Liver (tissue), 9 donors: ENCODE measurements around the gene RDM1. TPM values are rescaled to one million over a fixed set of nuclear protein-coding genes. Genes with fewer than 3 reads are reported as not detected.

Source experiments
- DNase-seq: peaks from one replicate; pipeline ENCODE4 v3.0.0-alpha.2; 2017; ENCODE audit warnings: low spot score
- H3K27ac ChIP-seq, 2 donors: one replicate each; pipeline ENCODE4 v1.7.0; 2013; ENCODE audit warnings: inconsistent platforms in 2 of 2, low read length in 2 of 2, control low read depth in 1 of 2, low read depth in 1 of 2, mild to moderate bottlenecking in 1 of 2
- H3K27me3 ChIP-seq, 4 donors: one replicate each; pipeline versions ENCODE4 v1.6.1 to v1.7.0; 2013; ENCODE audit warnings: low read length in 3 of 4, inconsistent platforms in 1 of 4, mild to moderate bottlenecking in 1 of 4, moderate library complexity in 1 of 4; ENCODE audit not compliant: control insufficient read depth in 4 of 4, insufficient read depth in 4 of 4
- H3K36me3 ChIP-seq, 4 donors: one replicate each; pipeline versions ENCODE4 v1.6.1 to v1.7.0; 2013; ENCODE audit warnings: low read length in 3 of 4, mild to moderate bottlenecking in 3 of 4, low read depth in 1 of 4, moderate library complexity in 1 of 4; ENCODE audit not compliant: control insufficient read depth in 4 of 4, insufficient read depth in 3 of 4
- H3K4me1 ChIP-seq, 4 donors: one replicate each; pipeline versions ENCODE4 v1.6.1 to v1.7.0; 2013; ENCODE audit warnings: low read length in 3 of 4, mild to moderate bottlenecking in 3 of 4, moderate library complexity in 1 of 4; ENCODE audit not compliant: control insufficient read depth in 4 of 4, insufficient read depth in 4 of 4
- H3K4me3 ChIP-seq, 3 donors: one replicate each; pipeline versions ENCODE4 v1.6.1 to v1.7.0; 2013; ENCODE audit warnings: low read length in 3 of 3, control low read depth in 1 of 3, low read depth in 1 of 3, mild to moderate bottlenecking in 1 of 3
- H3K9ac ChIP-seq, 2 donors: one replicate each; pipeline ENCODE4 v1.7.0; 2013; ENCODE audit warnings: low read length in 2 of 2, mild to moderate bottlenecking in 2 of 2, moderate library complexity in 2 of 2, control low read depth in 1 of 2, low read depth in 1 of 2
- H3K9me3 ChIP-seq, 4 donors: one replicate each; pipeline versions ENCODE4 v1.6.1 to v1.7.0; 2013; ENCODE audit warnings: low read length in 3 of 4; ENCODE audit not compliant: control insufficient read depth in 4 of 4
- CTCF ChIP-seq: fragments of 150-350 bp; IDR thresholded peaks from 2 replicates; pipeline ENCODE4 v1.5.1; 2017; ENCODE audit warnings: improper control_type of control experiment, low read depth, low read length; ENCODE audit not compliant: missing input control
- FOXA1 ChIP-seq: IDR thresholded peaks from 2 replicates; pipeline ENCODE4 v1.6.1; 2016; ENCODE audit warnings: antibody characterized with exemption
- FOXA2 ChIP-seq: IDR thresholded peaks from 2 replicates; pipeline ENCODE4 v1.6.1; 2016; ENCODE audit warnings: antibody characterized with exemption
- GABPA ChIP-seq, 2 donors: IDR thresholded peaks in 1 of 2; conservative IDR thresholded peaks in 1 of 2; 2 replicates each; pipeline ENCODE4 v1.6.1; 2016; ENCODE audit warnings: antibody characterized with exemption in 2 of 2, mild to moderate bottlenecking in 1 of 2, moderate library complexity in 1 of 2
- HNF4A ChIP-seq, 2 donors: conservative IDR thresholded peaks; 2 replicates each; pipeline ENCODE4 v1.6.1; 2016; ENCODE audit warnings: antibody characterized with exemption in 2 of 2, mild to moderate bottlenecking in 2 of 2
- HNF4G ChIP-seq: IDR thresholded peaks from 2 replicates; pipeline ENCODE4 v1.6.1; 2016; ENCODE audit warnings: antibody characterized with exemption
- JUND ChIP-seq, 2 donors: IDR thresholded peaks; 2 replicates each; pipeline ENCODE4 v1.6.1; 2016; ENCODE audit warnings: antibody characterized with exemption in 2 of 2
- MAX ChIP-seq: IDR thresholded peaks from 2 replicates; pipeline ENCODE4 v1.6.1; 2016; ENCODE audit warnings: antibody characterized with exemption
- NR2F2 ChIP-seq: IDR thresholded peaks from 2 replicates; pipeline ENCODE4 v1.6.1; 2016; ENCODE audit warnings: antibody characterized with exemption
- RAD21 ChIP-seq, 2 donors: IDR thresholded peaks; 2 replicates each; pipeline ENCODE4 v1.6.1; 2016; ENCODE audit warnings: antibody characterized with exemption in 2 of 2, mild to moderate bottlenecking in 2 of 2
- REST ChIP-seq: IDR thresholded peaks from 2 replicates; pipeline ENCODE4 v1.6.1; 2016; ENCODE audit warnings: antibody characterized with exemption, mild to moderate bottlenecking
- RXRA ChIP-seq, 2 donors: IDR thresholded peaks; 2 replicates each; pipeline ENCODE4 v1.6.1; 2017 to 2018; ENCODE audit warnings: antibody characterized with exemption in 2 of 2, mild to moderate bottlenecking in 1 of 2
- SP1 ChIP-seq: IDR thresholded peaks from 2 replicates; pipeline ENCODE4 v1.6.1; 2018; ENCODE audit warnings: antibody characterized with exemption, mild to moderate bottlenecking
- TAF1 ChIP-seq: conservative IDR thresholded peaks from 2 replicates; pipeline ENCODE4 v1.6.1; 2016; ENCODE audit warnings: antibody characterized with exemption, mild to moderate bottlenecking
- YY1 ChIP-seq: IDR thresholded peaks from 2 replicates; pipeline ENCODE4 v1.6.1; 2016; ENCODE audit warnings: antibody characterized with exemption, mild to moderate bottlenecking
- WGBS: extraction: QIAGEN DNeasy Blood & Tissue Kit; methylation state at CpG from one replicate; pipeline ENCODE4 v1.1.7; 2013; 5-methylcytosine and 5-hydroxymethylcytosine counted together
- polyA plus RNA-seq, 2 donors: library from polyadenylated mRNA; stranded (reverse) in 1 of 2; unstranded in 1 of 2; fragments of 200-250 nt in 1 of 2; fragments of >200 nt in 1 of 2; fragmentation: Nextera tagmentation in 1 of 2; extraction: Ambion mirVana in 1 of 2; gene quantifications; one replicate each; pipeline versions ENCODE4 v1.2.1 to v1.2.3, GENCODE V29; 2013 to 2015
- total RNA-seq, 2 donors: library from RNA; depleted of rRNA; stranded (reverse); fragments of >200 nt; gene quantifications; one replicate each; pipeline ENCODE4 v1.2.3, GENCODE V29; 2014
- TF ChIP-seq, protein P1 (sequence below): IDR thresholded peaks from 2 replicates; pipeline ENCODE4 v1.6.1; 2016; ENCODE audit warnings: antibody characterized with exemption
- TF ChIP-seq, protein P2 (sequence below): IDR thresholded peaks from 2 replicates; pipeline ENCODE4 v1.6.1; 2016; ENCODE audit warnings: antibody characterized with exemption
- donor health status: healthy.
- donor health status: healthy.
- donor health status: healthy.
- donor health status: healthy.
- donor health status: healthy.

RDM1 gene
- total and polyA plus RNA-seq, 4 donors: 0.29 to 1.9 (median 0.42) TPM; not detected in 1

GRCh38 chr17:35879773-35880654, 50.6 kb downstream of the RDM1 start, which contains the start of gene CCL5:
Gene CCL5 (minus strand): TSS chr17:35880360.
- no peaks in the 10 kb centered on the region for H3K4me1 ChIP-seq
- TF ChIP-seq, protein P1, sequence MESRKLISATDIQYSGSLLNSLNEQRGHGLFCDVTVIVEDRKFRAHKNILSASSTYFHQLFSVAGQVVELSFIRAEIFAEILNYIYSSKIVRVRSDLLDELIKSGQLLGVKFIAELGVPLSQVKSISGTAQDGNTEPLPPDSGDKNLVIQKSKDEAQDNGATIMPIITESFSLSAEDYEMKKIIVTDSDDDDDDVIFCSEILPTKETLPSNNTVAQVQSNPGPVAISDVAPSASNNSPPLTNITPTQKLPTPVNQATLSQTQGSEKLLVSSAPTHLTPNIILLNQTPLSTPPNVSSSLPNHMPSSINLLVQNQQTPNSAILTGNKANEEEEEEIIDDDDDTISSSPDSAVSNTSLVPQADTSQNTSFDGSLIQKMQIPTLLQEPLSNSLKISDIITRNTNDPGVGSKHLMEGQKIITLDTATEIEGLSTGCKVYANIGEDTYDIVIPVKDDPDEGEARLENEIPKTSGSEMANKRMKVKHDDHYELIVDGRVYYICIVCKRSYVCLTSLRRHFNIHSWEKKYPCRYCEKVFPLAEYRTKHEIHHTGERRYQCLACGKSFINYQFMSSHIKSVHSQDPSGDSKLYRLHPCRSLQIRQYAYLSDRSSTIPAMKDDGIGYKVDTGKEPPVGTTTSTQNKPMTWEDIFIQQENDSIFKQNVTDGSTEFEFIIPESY: no peak
- TF ChIP-seq FOXA1 (no peak), GABPA (IDR thresholded peaks at IDR 0.05 in 1 of 2, conservative IDR thresholded peaks at IDR 0.05 in 1 of 2) (no peak), RAD21 (IDR thresholded peaks at IDR 0.05) (no peak), YY1 (no peak), CTCF (no peak), REST (no peak), HNF4A (conservative IDR thresholded peaks at IDR 0.05) (no peak), TAF1 (no peak), MAX (no peak)
- no peaks in the 10 kb centered on the region for H3K27me3 ChIP-seq
- no peaks in the 10 kb centered on the region for H3K9me3 ChIP-seq
- H3K27ac ChIP-seq: no peak within 1 kb of the TSS
- H3K9ac ChIP-seq: no peak within 1 kb of the TSS
- no peak for DNase-seq
- 74% methylated on average over 11 of the region's 11 CpGs for WGBS
- no peak within 1 kb of the TSS for H3K4me3 ChIP-seq
- H3K36me3 ChIP-seq: no peaks in the 10 kb centered on the region

GRCh38 chr17:35878361-35878760, 52.2 kb downstream of the RDM1 start:
- DNase-seq: no peak
- Histone ChIP-seq H3K4me1 (no peaks in the 10 kb centered on the region), H3K4me3 (no peak overlapping the region), H3K36me3 (no peaks in the 10 kb centered on the region), H3K27ac (no peak overlapping the region), H3K27me3 (no peaks in the 10 kb centered on the region), H3K9me3 (no peaks in the 10 kb centered on the region), H3K9ac (no peak overlapping the region)
- WGBS: 85% methylated on average over 4 of the region's 4 CpGs
- TF ChIP-seq FOXA1 (no peak), RXRA (IDR thresholded peaks at IDR 0.05) (no peak), HNF4A (conservative IDR thresholded peaks at IDR 0.05) (no peak), FOXA2 (no peak), CTCF (no peak), MAX (no peak), RAD21 (IDR thresholded peaks at IDR 0.05) (no peak), SP1 (no peak), NR2F2 (no peak), GABPA (IDR thresholded peaks at IDR 0.05 in 1 of 2, conservative IDR thresholded peaks at IDR 0.05 in 1 of 2) (no peak), JUND (IDR thresholded peaks at IDR 0.05) (no peak), HNF4G (no peak), TAF1 (no peak)
- TF ChIP-seq, protein P2, sequence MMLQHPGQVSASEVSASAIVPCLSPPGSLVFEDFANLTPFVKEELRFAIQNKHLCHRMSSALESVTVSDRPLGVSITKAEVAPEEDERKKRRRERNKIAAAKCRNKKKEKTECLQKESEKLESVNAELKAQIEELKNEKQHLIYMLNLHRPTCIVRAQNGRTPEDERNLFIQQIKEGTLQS: no peak
- TF ChIP-seq, protein P1: no peak
